GM21786 (cell line): ENCODE measurements around the gene POMT1.
"Not testable (repeated sequence)": the region's sequence is repeated elsewhere in the genome, so short reads cannot be mapped to it uniquely, and the experiment has no call there.

Experiments used
- ATAC-seq: cut with Tn5 transposase; IDR thresholded peaks from one replicate; pipeline ENCODE4 v1.9.1; 2021; ENCODE audit not compliant: unreplicated experiment

Gene POMT1

DNA sequence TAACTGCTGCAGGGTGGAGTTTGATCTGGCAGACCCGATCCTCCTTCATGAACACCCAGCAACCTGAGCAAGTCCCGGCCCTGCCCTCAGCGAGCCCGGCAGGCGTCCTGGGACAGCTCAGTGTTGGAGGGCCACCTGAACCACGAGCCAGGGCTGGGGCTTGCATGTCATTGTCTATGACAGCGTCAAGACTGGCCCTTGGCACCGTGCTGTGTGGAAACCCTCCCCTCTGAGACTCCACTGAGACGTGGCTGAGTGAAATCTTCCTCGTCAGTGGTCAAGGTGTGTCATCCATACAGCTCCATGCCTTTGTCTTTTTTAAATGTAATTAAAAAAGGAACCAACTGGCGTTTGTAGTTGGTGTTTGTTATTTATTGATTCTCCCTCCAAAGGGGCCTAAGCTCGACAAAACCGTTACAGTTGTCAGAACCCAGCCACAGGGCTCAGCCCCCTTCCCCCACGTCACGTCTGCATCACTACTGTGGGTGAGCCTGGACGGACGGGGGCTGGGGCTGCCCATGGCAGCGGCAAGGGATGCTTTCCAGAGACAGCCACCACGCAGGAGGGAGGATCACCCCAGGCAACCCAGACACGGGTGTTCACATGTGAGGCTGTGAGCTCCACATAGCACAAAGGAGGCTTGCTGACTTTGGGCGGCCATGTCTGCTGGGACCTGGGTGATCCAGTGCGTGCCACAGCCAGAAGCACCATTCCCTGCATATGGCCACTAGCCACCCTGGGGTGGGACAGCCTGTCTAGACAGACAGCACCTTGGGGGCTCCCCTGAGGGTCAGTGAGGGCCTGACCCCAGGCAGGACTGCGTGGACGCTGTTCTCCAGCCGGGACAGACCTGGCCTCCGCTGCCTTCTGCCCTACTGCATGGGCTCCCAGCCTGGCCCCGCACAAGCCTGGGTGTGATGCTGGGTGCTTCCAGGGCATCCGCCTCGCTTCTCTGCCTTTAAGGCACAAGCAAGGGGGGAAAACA is 21.0 kb downstream of the POMT1 start:
- no peak for ATAC-seq

DNA sequence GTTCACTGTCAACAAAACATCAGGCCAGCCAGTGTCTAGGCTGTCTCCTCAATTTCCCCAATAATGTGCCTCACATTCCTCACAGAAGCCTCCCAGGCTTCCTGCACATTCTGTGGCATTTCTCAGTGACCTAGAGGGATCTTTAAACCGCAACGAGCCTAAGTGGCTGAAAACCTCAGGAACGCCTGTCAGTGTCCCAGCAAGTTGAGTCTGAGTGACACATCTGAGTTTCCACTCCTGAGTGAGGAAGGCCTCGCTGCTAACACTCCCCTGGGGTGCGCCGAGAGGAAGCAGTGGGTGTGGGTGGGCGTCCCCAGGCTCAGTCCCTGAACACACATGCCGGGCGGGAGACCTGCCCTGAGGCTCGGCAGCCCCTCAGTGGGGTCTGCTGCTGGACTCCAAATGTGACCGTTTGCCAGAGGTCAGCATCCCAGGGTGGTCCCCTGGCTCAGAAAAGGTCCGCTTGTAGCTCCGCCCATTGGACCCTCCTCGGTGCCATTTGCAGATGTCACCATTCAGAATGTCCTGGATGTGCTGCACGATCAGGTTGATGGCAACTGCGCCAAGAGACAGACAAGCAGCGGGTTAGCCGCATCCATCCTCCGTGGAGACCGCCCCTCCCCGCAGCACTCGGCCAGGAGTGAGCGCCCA is 22.1 kb downstream of the POMT1 start:
- no peak for ATAC-seq

DNA sequence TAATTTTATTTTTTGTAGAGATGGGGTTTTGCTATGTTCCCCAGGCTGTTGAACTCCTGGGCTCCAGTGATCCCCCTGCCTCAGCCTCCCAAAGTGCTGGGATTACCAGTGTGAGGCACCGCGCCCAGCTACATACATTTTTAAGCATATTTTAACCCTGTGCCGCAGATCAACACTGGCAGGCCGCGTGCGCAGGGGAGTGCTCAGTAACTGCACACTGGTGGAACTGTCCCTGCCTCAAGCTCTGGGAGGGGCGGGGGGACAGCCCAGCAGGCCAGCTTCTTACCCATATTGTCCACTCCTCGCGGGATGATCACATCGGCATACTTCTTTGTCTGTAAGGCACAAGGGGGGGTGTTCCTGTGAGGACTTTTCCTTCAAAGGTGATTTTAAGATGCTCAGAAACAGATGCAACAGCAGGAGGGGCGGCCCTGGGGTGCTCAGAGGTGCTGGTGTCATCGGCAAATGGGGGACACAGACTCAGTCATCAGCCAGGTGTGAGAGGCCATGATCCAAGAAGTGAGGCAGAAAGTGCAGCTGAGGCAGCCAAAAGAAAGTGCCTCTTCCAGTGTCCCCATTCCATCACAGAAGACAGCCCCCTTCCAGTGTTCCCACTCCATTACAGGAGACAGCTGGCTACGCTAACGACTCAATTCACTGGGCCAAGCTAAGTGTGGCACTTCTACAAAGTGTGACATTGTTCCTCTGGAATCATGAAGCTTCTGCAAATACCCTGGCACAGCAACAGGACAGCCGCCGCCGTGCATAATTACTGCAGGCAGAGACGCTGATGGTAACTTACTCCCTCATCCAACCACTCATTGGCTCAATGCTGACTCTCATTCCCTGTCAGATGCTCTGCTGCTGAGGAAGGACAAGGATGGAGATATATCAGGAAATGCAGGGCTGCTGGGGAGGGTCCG is 23.2 kb downstream of the POMT1 start:
- no peak for ATAC-seq

DNA sequence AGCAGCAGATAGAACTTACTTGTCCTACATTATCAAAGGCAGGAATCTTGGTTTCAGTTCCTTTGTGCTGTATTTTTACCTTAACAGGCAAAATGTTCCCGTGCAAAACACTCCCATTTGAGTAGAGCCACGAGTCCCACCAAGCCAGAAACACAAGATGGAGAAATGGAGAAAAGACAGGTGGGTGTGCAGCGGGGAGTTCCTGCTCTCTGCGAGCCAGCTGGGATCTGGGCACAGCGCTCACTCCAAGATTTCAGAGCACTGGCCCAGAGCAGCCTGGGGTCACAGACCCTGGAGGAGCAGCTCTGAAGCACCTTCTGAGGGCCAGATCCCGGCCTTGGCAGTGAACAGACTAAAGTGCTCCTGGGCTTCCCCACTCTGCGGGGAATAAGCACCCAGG is 25.5 kb downstream of the POMT1 start:
- ATAC-seq: no peak

DNA sequence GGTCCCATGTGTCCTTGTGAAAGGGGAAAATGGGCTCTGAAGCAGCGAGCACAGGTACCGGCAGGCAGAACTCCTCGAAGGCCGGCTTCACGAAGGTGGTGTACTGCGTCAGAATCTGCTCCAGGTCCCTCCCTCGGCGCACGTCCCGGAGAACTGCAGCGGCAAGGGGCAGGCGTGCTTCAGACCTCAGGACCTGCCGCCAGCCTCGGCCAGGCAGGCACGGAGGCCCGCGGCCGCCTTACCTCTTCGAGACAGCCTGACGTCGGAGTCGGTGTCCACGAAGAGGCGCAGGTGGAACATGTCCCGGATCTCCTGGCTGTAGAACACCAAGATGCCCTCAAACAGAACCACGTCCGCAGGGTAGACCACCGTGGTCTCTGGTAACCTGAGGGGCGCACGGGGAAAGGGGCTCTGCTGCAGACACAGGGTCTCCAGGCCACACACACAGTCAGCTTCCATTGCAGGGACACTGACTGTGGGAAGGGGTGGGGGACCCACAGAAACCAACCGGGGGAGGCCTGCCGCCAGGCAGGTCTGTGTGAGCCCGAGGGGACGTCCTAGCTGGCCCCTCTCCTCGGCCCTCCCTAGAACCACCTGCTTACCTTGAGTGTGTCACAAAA is 26.3 kb downstream of the POMT1 start:
- ATAC-seq: no peak

DNA sequence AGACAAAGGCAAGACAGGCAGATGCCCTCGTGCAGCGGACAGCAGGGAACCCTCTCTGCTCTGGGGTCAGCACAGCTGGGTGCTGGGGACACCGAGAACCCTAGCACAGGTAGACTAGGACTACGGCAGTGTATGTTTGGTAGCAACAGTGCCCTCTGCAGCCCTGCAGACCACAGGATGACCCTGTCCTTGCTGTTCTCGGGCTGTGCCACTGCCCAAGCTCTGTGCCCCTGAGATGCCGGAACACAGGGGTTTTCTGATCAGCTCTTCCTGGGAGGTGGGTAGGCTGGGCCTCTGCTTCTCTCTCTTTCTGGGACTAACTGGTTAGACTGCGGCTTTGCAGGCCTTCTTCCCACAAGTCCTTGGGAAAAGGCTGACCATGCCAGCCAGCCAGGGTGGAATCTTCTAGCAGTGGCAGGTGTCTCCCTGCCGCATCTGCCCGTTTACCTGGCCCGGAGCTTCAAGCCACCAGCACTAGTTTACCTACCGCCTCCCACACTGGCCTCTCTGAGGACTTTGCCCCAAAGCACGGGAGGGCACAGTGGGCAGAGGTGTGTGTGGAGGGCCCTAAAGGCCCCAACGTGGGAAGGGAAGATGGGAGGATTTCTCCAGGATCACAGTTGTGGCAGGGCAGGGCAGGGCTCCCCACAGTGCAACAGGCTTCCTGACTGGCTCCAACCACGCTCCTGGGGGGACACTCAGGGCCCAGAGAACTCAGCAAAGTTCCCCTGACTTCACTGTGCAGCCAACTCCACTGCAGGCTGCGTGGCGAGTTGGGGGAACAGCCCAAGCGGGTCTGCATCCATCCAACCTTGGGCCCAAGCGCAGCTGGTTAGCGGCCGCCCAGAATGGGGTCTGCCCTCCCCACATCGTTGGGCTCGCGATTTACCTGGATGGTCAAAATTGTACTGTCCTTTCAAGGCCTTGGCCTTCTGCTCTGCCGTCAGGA is 27.2 kb downstream of the POMT1 start:
- no peak for ATAC-seq

DNA sequence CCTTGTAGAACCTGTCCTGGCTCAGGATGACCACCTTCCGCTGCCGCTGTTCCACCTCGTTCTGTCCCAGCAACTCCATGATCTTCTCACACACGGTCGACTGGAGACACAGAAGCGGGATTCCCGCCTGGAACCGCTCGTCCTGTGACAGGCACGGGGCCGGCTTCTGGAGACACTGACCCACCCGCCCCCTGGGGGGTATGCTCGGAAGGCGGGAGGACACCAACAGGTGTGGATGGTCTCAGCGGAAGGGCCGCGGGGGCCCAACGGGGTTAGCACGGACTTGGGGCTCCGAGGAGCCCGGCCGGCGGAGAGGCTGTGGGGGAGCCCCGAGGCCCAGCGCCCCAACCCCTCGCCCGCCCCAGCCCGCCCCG is 27.8 kb downstream of the POMT1 start:
- no peak for ATAC-seq

DNA sequence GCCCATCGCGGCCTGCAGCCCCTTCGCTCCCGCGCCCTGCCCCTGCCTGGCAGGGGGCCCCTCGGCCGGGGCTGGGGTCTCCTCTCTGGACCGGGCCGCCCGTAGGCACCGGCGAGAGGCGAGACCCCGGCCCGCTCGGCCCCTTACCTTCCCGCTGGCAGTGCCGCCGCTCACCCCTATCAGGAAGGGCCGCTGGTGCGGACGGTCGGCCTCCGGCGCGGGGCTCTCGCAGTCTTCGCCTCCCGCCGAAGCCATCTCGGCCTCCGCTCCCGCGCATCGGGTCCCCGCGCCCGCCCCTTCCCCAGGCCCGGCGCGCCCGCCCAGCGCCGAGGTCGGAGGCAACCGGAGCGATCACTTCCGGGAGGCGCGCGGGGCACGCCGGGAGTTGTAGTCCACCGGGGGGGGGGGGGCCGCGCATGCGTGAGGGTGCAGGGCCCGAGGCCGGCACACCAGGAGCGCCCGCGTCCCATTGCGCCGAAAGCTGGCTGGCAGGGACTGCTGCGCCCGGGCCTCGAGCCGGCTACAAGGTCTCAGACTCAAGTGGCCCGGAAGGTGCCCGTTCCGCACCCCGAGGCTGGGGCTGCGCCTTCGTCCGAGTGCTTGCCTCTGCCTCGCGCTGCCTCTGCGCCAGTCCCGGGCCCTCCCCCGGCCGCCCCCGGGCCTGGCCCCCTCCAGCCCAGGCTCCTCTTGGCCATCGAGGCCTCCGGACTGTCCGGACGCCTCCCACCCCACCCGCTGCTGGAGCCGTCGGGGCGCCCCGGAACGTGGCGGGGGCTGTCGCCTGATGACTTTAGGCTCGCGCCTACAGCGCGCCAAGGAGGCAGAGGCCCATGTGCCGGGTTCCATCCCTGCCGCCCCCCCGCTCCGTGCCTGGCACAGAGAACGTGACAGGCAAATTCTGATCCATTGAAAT is 28.5 kb downstream of the POMT1 start, which contains the start of gene UCK1:
Gene UCK1 (minus strand): TSS at position 344 of the 913 bp plus-strand sequence. CDS start 89 bp downstream, at position 255.
- ATAC-seq: peak; percentile 84

DNA sequence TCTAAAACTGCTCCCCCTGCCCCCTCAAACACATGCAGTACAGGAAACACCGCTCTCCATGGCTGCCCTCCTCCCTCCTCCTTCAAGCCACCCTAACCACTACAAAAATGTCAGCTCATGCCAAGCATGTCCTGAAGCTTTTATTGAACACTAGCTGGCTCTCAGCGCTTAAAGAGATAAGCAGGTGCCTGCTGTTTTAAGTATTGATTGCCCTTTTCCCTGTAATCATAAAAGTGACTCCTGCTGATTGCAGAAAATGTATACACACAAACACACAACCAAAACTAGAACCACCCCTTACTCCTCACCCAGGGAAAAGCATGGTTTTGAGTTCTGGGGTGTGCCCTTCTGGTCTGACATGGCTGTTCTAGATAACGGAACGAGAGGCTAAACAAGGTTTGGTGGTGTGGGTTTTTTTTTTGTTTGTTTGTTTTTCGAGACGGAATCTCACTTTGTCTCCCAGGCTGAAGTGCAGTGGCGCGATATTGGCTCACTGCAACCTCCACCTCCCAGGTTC is 32.1 kb downstream of the POMT1 start:
- ATAC-seq: no peak

DNA sequence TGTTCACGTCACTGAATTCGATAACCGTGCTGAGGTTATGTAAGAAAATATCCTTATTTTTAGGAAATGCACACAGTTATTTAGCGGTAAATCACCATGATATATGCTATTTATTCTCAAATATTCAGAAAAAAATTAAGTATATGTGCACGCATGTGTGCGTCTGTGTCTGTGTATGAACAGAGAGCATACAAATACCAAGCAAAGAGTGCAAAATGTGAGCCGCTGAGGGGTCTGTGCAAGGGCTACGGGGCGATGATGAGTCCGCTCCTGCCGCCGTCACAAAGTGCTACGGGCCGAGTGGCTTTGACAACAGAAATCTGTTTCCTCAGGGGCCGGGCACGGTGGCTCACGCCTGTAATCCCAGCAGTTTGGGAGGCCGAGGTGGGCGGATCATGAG is 35.2 kb downstream of the POMT1 start:
- no peak for ATAC-seq

DNA sequence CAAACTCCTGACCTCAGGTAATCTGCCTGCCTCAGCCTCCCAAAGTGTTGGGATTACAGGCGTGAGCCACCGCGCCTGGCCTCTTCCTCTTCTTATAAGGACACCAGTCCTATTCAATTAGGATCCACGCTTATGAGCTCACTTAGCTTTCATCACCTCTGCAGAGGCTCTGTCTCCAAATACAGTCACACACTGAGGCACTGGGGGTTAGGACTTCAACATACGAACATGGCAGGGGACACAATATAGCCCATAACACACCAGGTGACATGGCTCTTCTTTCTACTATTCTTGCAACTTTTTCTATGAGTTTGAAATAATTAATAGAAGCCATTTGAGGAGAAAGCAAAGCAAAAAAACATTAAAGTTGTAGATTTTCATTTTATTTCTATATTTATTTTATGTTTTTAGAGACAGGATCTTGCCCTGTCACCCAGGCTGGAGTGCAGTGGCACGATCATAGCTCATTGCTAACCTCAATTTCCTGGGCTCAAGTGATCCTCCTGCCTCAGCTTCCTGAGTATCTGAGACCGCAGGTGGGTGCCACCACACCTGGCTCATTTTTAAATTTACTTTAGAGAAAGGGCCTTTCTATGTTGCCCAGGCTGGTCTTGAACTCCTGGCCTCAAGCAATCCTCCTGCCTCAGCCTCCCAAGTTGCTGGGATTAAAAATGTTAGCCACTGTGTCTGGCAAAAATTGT is 36.7 kb downstream of the POMT1 start:
- ATAC-seq: no peak

DNA sequence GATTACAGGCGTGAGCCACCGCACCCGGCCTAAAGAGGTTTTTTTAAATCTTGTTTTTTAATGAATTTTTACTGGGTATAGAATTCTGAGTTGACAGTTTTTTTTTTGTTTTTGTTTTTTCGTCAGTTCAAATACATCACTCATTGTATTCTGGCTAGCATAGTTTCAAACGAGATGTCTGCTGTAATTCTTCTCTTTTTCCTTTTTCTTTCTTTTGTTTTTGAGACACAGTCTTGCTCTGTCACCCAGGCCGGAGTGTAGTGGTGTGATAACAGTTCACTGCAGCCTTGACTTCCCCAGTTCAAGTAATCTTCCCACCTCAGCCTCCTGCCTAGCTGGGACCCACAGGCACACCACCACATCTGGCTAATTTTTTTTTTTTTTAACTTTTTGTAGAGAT is 40.4 kb downstream of the POMT1 start:
- ATAC-seq: no peak

DNA sequence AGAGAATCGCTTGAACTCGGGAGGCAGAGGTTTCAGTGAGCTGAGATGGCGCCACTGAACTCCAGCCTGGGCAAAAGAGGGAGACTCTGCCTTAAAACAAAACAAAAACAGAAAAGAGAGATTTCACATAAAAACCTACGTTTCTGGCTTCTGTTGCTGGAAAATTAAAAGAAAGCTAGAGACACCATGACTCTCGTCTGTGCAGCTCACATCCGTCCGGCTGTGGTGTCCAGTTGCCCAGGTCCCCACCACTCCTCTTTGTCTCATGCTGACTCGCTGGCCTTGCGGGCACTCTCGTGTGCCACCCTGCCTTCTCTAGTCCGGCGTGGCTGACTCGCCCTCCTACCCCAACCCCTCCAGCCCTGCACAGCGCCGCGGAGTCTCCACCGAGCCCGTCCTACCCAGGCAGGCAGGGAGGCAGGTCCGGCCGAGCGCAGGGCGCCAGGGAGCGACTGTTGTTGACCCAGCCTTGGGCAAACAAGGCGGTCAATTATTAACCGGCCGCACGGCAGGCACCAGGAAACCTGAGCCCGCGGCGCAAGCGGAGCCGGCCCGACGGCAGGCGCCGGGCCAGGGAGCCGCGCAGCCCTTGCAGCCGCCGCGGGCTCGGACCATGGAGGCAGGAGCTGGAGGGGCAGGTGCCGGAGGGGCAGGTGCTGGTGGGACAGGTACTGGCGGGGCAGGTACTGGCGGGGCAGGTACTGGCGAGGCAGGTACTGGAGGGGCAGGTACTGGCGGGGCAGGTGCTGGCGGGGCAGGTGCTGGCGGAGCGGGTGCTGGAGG is 42.5 kb downstream of the POMT1 start, which contains the start of gene PRRT1B:
Gene PRRT1B (plus strand): TSS at position 521 of the 783 bp plus-strand sequence. CDS start 93 bp downstream, at position 614.
- no peak for ATAC-seq

DNA sequence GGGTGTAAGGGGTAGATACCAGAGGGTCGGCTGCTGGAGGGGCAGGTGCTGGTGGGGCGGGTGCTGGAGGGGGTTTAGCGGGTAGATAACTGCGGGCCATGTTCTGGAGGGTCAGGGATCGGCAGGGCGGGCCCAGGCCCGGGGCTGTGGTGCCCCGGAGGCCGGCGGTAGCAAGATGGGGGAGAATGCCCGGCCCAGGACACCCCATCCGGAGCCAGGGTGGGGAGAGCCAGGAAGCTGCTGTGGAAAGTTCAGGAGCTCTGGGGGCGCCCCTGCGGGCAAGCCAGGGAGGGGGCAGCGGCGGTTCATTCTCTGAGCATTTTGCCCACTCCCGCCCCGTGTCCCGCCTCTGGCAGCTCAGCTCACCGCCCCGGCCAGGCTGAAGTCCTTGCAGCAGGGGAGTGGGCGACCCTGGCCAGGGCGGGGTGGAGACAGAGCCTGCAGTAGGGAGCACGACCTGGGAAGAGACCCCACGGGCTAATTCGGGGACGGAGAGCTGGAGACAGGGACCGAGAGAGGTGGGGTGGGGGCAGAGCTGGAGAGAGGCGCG is 43.1 kb downstream of the POMT1 start:
- no peak for ATAC-seq

DNA sequence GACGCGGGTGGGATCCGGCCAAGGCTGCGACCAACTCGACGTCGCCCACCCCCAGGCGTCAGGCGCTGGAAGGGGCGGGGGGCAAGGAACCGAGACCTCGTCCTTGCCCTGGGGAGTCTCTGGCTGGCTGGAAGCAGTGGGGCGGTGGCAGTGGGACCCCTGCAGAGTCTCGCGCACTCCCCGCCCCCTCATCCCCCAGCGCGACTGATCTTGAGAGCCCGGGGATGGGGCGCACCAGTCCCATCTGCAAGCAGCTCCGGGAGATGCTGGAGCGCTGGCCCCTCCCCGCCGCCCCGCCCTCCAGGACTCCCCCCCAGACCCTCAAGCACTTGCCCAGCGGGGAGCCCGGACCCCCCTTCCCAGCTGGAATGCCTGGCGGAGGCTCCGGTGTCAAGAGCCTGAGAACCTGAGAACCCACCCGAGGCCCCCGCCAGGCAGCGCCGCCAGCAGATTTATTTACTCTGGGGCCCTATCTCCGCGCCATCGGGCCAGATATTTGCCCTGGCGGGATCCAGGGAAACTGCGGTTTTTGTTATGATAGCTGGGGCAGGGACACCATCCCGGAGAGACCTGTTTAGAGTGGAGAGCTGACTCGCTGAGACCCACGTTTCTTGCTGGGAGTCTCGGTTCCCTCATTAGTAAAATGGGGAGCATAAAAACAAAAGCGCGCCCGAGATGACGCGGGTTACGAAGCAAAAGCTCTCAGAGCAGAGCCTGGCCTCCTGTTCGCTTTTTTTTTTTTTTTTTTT is 43.8 kb downstream of the POMT1 start:
- no peak for ATAC-seq

DNA sequence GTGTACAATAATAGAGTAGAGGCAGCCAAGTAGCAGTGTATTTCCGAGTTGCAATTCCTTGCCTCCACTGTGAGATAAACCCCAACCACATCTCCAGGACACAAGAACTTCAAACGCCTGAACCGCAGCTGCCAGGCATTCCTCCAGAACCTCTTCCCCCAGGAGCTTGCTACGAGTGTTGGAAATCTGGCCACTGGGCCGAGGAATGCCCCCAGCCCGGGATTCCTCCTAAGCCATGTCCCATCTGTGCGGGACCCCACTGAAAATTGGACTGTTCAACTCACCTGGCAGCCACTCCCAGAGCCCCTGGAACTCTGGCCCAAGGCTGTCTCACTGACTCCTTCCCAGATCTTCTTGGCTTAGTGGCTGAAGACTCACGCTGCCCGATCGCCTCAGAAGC is 46.5 kb downstream of the POMT1 start:
- ATAC-seq: not testable (repeated sequence)
